ES-I3 (cell line): ENCODE results near the gene ZNRF1.

Source experiments
- H3K36me3 ChIP-seq: 2 replicates; pipeline ENCODE4 v1.6.1; 2013; ENCODE audit warnings: mild to moderate bottlenecking, low read length, control low read depth, moderate library complexity; ENCODE audit not compliant: insufficient read depth
- H3K4me1 ChIP-seq: 2 replicates; pipeline ENCODE4 v1.6.1; 2013; ENCODE audit warnings: mild to moderate bottlenecking, control low read depth, low read length; ENCODE audit not compliant: insufficient read depth
- H3K9ac ChIP-seq: 2 replicates; pipeline ENCODE4 v1.6.1; 2013; ENCODE audit warnings: low read depth, mild to moderate bottlenecking, low read length, moderate library complexity
- H3K9me3 ChIP-seq: 2 replicates; pipeline ENCODE4 v1.6.1; 2013; ENCODE audit warnings: mild to moderate bottlenecking, low read length, moderate library complexity; ENCODE audit not compliant: control insufficient read depth, insufficient read depth

The ZNRF1 gene

GRCh38 chr16:74991268-74991592 is 7.6 kb upstream of the ZNRF1 start:
- peaks cover 11% of the 10 kb centered on the region; the same call in 1 of the 2 replicates for H3K4me1 ChIP-seq
- H3K9me3 ChIP-seq, result no peaks in the 10 kb centered on the region
- no peak overlapping the region for H3K9ac ChIP-seq
- no peaks in the 10 kb centered on the region for H3K36me3 ChIP-seq

- Histone ChIP-seq H3K9me3 (no peaks in the 10 kb centered on the region), H3K9ac (no peak overlapping the region), H3K4me1 (peaks cover 11% of the 10 kb centered on the region; the same call in 1 of the 2 replicates), H3K36me3 (no peaks in the 10 kb centered on the region)
These were observed 7.0 kb upstream of the ZNRF1 start for GRCh38 chr16:74991593-74992403.

GRCh38 chr16:74995986-74996385 is 2.8 kb upstream of the ZNRF1 start:
- Histone ChIP-seq H3K36me3 (no peaks in the 10 kb centered on the region), H3K9me3 (no peaks in the 10 kb centered on the region), H3K9ac (no peak overlapping the region), H3K4me1 (peaks cover 22% of the 10 kb centered on the region)

GRCh38 chr16:74997042-74997491 is 1.8 kb upstream of the ZNRF1 start:
- Histone ChIP-seq H3K4me1 (peaks cover 12% of the 10 kb centered on the region), H3K36me3 (no peaks in the 10 kb centered on the region)

GRCh38 chr16:74999219-74999608 is 390 bp downstream of the ZNRF1 start:
- Histone ChIP-seq H3K9me3 (no peaks in the 10 kb centered on the region), H3K36me3 (no peaks in the 10 kb centered on the region), H3K9ac (peak overlapping the region; percentile 63), H3K4me1 (peaks cover 15% of the 10 kb centered on the region; the same call in 1 of the 2 replicates)

More at GRCh38 chr16:74997042-74997491, 1.8 kb upstream of the ZNRF1 start:
- no peaks in the 10 kb centered on the region for H3K9me3 ChIP-seq
- H3K9ac ChIP-seq, result no peak overlapping the region

GRCh38 chr16:74999609-75000480 is 1.0 kb downstream of the ZNRF1 start:
- Histone ChIP-seq H3K9ac (peak overlapping the region; percentile 63), H3K9me3 (no peaks in the 10 kb centered on the region), H3K4me1 (peaks cover 15% of the 10 kb centered on the region; the same call in 1 of the 2 replicates), H3K36me3 (no peaks in the 10 kb centered on the region)

- Histone ChIP-seq H3K4me1 (peaks cover 15% of the 10 kb centered on the region; the same call in 1 of the 2 replicates), H3K9me3 (no peaks in the 10 kb centered on the region), H3K36me3 (no peaks in the 10 kb centered on the region), H3K9ac (peak overlapping the region; percentile 63; the same call in 1 of the 2 replicates)
These were observed 1.8 kb downstream of the ZNRF1 start for GRCh38 chr16:75000481-75001081.

- Histone ChIP-seq H3K9me3 (no peaks in the 10 kb centered on the region; the same call in 1 of the 2 replicates), H3K36me3 (no peaks in the 10 kb centered on the region), H3K9ac (no peak overlapping the region), H3K4me1 (peaks cover 10% of the 10 kb centered on the region; the same call in 1 of the 2 replicates)
These were observed 3.6 kb downstream of the ZNRF1 start for GRCh38 chr16:75002474-75002873.

GRCh38 chr16:75003931-75004330 is 5.1 kb downstream of the ZNRF1 start:
- Histone ChIP-seq H3K9me3 (no peaks in the 10 kb centered on the region; the same call in 1 of the 2 replicates), H3K36me3 (no peaks in the 10 kb centered on the region), H3K9ac (no peak overlapping the region), H3K4me1 (peaks cover 4% of the 10 kb centered on the region; the same call in 1 of the 2 replicates)

- peaks cover 4% of the 10 kb centered on the region; the same call in 1 of the 2 replicates for H3K4me1 ChIP-seq
- H3K9me3 ChIP-seq, result no peaks in the 10 kb centered on the region; the same call in 1 of the 2 replicates
- no peaks in the 10 kb centered on the region for H3K36me3 ChIP-seq
- H3K9ac ChIP-seq, result no peak overlapping the region
These were observed 5.6 kb downstream of the ZNRF1 start for GRCh38 chr16:75004460-75004859.

- no peaks in the 10 kb centered on the region for H3K36me3 ChIP-seq
- H3K9me3 ChIP-seq, result no peaks in the 10 kb centered on the region; the same call in 1 of the 2 replicates
- H3K4me1 ChIP-seq, result peaks cover 4% of the 10 kb centered on the region; the same call in 1 of the 2 replicates
- H3K9ac ChIP-seq, result no peak overlapping the region
These were observed 6.9 kb downstream of the ZNRF1 start for GRCh38 chr16:75005697-75006096.

- peaks cover 10% of the 10 kb centered on the region for H3K4me1 ChIP-seq
These were observed 8.6 kb downstream of the ZNRF1 start for GRCh38 chr16:75007443-75007842.

GRCh38 chr16:75010427-75010826 is 11.6 kb downstream of the ZNRF1 start:
- H3K36me3 ChIP-seq, result no peaks in the 10 kb centered on the region
- H3K9me3 ChIP-seq, result no peaks in the 10 kb centered on the region; the same call in 1 of the 2 replicates
- peaks cover 11% of the 10 kb centered on the region for H3K4me1 ChIP-seq
- no peak overlapping the region for H3K9ac ChIP-seq

More at GRCh38 chr16:75007443-75007842, 8.6 kb downstream of the ZNRF1 start:
- no peaks in the 10 kb centered on the region; the same call in 1 of the 2 replicates for H3K9me3 ChIP-seq
- H3K9ac ChIP-seq, result no peak overlapping the region
- H3K36me3 ChIP-seq, result no peaks in the 10 kb centered on the region
